HL-60 (cell line): ENCODE data around the gene NEK8.

Experiments
- DNase-seq, 2 experiments: peaks; one replicate each; pipeline ENCODE4 v3.0.0-alpha.2; 2010 to 2020; ENCODE audit warnings: low read depth in 1 of 2, low spot score in 1 of 2
- H3K27ac ChIP-seq: fragments of 250-450 bp; sonication (Bioruptor Pico); replicated peaks from 2 replicates; pipeline ENCODE4 v1.5.1; 2020; ENCODE audit warnings: mild to moderate bottlenecking, moderate library complexity
- H3K27me3 ChIP-seq: fragments of 250-450 bp; sonication (Bioruptor Pico); 2 replicates; pipeline ENCODE4 v1.5.1; 2021; ENCODE audit warnings: mild to moderate bottlenecking, moderate library complexity; ENCODE audit not compliant: insufficient read depth, poor library complexity, severe bottlenecking
- H3K4me3 ChIP-seq: replicated peaks from 2 replicates; pipeline ENCODE4 v1.5.1; 2011; ENCODE audit warnings: mild to moderate bottlenecking, control low read depth, low read length; ENCODE audit not compliant: insufficient read depth
- GABPA ChIP-seq: IDR thresholded peaks from 2 replicates; pipeline ENCODE4 v1.6.1; 2012; ENCODE audit warnings: low read depth
- POLR2AphosphoS5 ChIP-seq: IDR thresholded peaks from 2 replicates; pipeline ENCODE4 v1.6.1; 2012; ENCODE audit warnings: low read depth
- SPI1 ChIP-seq: IDR thresholded peaks from 2 replicates; pipeline ENCODE4 v1.6.1; 2012; ENCODE audit warnings: low read depth, mild to moderate bottlenecking, borderline replicate concordance
- long read RNA-seq: library from polyadenylated mRNA; unstranded; transcript quantifications from one replicate; pipeline ENCODE4 v2.0.0, GENCODE V29; 2020
- TF ChIP-seq, protein P1 (sequence below): IDR thresholded peaks from one replicate; pipeline ENCODE4 v1.5.1; 2011; ENCODE audit warnings: low read length, control low read depth, inconsistent platforms; ENCODE audit not compliant: insufficient read depth
- TF ChIP-seq, protein P2 (sequence below): IDR thresholded peaks from 2 replicates; pipeline ENCODE4 v1.6.1; 2012; ENCODE audit warnings: low read depth; ENCODE audit not compliant: insufficient replicate concordance

The NEK8 gene
- long read RNA-seq, partial matches to known transcripts = 0 of 3 reads
- long read RNA-seq, other reads (novel, unspliced or antisense) = 2 of 3 reads

DNA sequence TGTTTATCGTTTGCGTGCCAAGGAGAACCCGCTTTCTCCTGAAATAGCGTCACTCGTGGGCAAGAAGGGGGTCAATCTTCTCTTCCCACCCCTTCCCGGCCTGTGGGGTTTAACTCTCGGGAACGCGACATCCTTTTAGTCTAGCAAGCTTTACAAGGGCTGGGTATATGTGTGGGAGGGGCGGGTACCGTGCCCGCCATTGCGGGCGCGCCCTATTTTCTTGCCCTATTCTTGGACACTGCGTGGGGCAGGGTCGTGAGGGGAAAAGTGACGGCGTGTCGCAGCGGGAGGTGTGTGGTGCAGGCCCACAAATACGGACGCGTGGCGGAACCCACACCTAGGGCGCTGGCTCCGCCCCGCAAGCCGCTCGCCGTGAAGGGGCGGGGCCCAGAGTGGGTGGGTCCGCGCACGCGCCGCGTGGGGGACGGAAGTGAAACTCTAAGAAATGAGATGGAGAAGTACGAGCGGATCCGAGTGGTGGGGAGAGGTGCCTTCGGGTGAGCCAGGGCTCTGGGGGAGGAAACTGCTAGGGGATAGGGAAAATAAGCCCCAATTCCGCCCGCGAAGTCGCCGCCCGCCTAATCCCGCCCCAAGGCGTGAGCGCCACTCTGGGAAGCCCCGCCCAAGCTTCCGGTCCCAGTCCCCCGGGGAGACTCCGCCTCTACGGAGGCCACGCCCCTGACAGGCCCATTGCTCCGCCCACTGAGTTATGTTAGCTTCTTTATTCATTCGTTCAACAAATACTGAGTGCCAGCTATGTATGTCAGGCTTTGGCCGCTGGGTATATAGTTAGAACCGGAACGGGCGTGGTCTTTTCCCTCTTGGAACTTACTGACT is at the start of gene NEK8:
Gene NEK8, plus strand, starts transcription at position 425 of the 837 bp plus-strand sequence. Its CDS starts 26 bp downstream, at position 451.
- TF ChIP-seq GABPA (0 out of 2 replicates have a peak, but pooled peaks have one; percentile 27), SPI1 (peak; percentile 66; the same call in 1 of the 2 replicates), POLR2AphosphoS5 (peak; percentile 61)
- TF ChIP-seq, protein P1, sequence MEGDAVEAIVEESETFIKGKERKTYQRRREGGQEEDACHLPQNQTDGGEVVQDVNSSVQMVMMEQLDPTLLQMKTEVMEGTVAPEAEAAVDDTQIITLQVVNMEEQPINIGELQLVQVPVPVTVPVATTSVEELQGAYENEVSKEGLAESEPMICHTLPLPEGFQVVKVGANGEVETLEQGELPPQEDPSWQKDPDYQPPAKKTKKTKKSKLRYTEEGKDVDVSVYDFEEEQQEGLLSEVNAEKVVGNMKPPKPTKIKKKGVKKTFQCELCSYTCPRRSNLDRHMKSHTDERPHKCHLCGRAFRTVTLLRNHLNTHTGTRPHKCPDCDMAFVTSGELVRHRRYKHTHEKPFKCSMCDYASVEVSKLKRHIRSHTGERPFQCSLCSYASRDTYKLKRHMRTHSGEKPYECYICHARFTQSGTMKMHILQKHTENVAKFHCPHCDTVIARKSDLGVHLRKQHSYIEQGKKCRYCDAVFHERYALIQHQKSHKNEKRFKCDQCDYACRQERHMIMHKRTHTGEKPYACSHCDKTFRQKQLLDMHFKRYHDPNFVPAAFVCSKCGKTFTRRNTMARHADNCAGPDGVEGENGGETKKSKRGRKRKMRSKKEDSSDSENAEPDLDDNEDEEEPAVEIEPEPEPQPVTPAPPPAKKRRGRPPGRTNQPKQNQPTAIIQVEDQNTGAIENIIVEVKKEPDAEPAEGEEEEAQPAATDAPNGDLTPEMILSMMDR = no peak
- peak; percentile 95 to 96 for DNase-seq
- Histone ChIP-seq H3K27ac (peak within 1 kb of the TSS; percentile 93), H3K27me3 (no peaks in the 10 kb centered on the region), H3K4me3 (peak within 1 kb of the TSS; percentile 77)

DNA sequence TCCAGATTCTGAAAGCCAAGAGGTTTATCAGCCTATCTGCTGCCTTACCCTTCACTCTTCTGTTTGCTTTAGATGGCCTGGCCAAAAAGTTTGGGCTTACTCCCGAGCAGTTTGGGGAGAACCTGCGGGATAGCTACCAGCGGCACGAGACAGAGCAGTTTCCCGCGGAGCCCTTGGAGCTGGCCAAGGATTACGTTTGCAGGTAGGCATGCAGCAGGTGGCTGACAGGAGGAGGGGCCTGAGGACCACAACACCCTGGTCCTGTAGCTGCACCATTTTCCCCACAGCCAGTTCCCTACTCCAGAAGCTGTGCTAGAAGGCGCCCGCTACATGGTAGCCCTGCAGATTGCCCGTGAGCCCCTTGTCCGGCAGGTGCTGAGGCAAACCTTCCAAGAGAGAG is 45.9 kb upstream of the NEK8 start:
- DNase-seq = no peak
- H3K4me3 ChIP-seq = no peak overlapping the region
- H3K27ac ChIP-seq = no peak overlapping the region
- no peak for TF ChIP-seq SPI1
- TF ChIP-seq, protein P2, sequence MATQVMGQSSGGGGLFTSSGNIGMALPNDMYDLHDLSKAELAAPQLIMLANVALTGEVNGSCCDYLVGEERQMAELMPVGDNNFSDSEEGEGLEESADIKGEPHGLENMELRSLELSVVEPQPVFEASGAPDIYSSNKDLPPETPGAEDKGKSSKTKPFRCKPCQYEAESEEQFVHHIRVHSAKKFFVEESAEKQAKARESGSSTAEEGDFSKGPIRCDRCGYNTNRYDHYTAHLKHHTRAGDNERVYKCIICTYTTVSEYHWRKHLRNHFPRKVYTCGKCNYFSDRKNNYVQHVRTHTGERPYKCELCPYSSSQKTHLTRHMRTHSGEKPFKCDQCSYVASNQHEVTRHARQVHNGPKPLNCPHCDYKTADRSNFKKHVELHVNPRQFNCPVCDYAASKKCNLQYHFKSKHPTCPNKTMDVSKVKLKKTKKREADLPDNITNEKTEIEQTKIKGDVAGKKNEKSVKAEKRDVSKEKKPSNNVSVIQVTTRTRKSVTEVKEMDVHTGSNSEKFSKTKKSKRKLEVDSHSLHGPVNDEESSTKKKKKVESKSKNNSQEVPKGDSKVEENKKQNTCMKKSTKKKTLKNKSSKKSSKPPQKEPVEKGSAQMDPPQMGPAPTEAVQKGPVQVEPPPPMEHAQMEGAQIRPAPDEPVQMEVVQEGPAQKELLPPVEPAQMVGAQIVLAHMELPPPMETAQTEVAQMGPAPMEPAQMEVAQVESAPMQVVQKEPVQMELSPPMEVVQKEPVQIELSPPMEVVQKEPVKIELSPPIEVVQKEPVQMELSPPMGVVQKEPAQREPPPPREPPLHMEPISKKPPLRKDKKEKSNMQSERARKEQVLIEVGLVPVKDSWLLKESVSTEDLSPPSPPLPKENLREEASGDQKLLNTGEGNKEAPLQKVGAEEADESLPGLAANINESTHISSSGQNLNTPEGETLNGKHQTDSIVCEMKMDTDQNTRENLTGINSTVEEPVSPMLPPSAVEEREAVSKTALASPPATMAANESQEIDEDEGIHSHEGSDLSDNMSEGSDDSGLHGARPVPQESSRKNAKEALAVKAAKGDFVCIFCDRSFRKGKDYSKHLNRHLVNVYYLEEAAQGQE = no peak
- H3K27me3 ChIP-seq = no peaks in the 10 kb centered on the region

DNA sequence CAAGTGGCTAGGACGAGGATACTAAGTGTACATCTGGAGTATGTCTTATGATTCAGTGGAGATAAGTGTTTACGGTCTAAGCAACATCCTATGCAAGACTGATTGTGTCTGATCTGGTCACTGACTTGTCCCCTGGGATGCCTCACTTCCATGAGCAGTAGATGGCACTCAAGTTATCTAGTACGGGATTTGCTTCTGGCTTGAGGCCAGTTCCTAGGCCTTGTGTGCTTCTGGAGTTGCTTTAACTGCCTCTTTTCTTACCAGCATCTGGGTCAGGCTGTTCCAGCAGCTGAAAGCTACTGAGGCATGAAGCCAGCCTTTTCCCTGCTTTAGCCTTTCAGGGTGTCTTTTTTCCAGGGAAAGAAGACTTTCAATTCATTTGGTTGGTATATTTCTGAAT is 43.6 kb upstream of the NEK8 start:
- H3K4me3 ChIP-seq = no peak overlapping the region
- no peak for DNase-seq
- TF ChIP-seq POLR2AphosphoS5 = no peak
- H3K27ac ChIP-seq = no peak overlapping the region
- H3K27me3 ChIP-seq = no peaks in the 10 kb centered on the region

DNA sequence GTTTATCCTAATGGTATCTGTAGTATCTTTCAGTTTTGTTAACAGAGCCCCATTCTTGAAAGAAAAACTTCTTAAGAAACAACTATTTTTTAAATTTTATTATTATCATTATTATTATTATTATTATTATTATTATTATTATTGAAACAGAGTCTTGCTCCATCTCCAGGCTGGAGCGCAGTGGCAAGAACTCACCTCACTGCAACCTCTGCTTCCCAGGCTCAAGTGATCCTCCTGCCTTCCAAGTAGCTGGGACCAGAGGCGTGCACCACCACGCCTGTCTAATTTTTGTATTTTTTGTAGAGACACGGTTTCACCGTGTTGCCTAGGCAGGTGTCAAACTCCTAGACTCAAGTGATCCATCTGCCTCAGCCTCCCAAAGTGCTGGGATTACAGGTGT is 43.2 kb upstream of the NEK8 start:
- no peak for DNase-seq
- H3K27me3 ChIP-seq = no peaks in the 10 kb centered on the region
- no peak overlapping the region for H3K27ac ChIP-seq
- TF ChIP-seq, protein P1 = no peak
- TF ChIP-seq, protein P2 = no peak
- no peak for TF ChIP-seq SPI1
- no peak overlapping the region for H3K4me3 ChIP-seq

DNA sequence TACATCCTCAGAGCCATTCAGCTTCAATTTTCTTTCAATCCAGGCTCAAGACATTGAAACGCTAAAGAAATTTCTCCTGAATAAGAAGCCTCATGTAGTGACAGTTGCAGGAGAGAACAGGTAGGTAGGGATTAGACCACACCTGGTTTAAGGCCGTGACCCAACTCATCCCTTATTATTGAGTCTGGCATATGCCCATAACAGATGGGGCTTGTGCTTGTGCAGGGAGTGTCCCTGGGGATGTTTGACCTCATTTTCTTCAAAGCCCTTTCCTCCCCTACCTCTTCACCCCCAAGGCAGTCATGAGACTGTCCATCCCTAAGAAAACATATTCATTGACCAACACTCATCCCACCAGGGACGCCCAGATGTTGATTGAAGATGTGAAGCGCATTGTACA is 42.3 kb upstream of the NEK8 start:
- Histone ChIP-seq H3K4me3 (no peak overlapping the region), H3K27ac (no peak overlapping the region), H3K27me3 (no peaks in the 10 kb centered on the region)
- no peak for TF ChIP-seq SPI1
- TF ChIP-seq, protein P2 = no peak
- no peak for TF ChIP-seq GABPA
- TF ChIP-seq POLR2AphosphoS5 = no peak
- TF ChIP-seq, protein P1 = no peak
- no peak for DNase-seq
